ENCODE data around the gene NAP1L5.

GRCh38 chr4:88646528-88647280, 50.9 kb downstream of the NAP1L5 start:
- TF ChIP-seq POLR2AphosphoS5 (IDR thresholded peaks at IDR 0.05; ENCODE audit: borderline replicate concordance, low read depth, low read length) (no peak), EZH2 (IDR thresholded peaks at IDR 0.05) (no peak)
